AG04449 (cell line): Measurements from ENCODE around the gene PTPN4.

Source experiments
- CTCF ChIA-PET: fragments of 350-600 bp; formaldehyde crosslinking; extraction: SDS; loops from one replicate; lab custom pipeline; 2021; ENCODE audit warnings: antibody characterized with exemption; lab: Yijun Ruan, JAX
- POLR2A ChIA-PET: fragments of 400-600, 350-600 bp; formaldehyde crosslinking; extraction: SDS; loops from one replicate; lab custom pipeline; 2020; ENCODE audit warnings: antibody characterized with exemption, inconsistent platforms; lab: Yijun Ruan, JAX
- DNase-seq: peaks from one replicate; pipeline ENCODE4 v3.0.0-alpha.2; 2010; ENCODE audit warnings: low read depth, low spot score
- H3K4me3 ChIP-seq: 2 replicates; pipeline ENCODE4 v1.5.1; 2011; ENCODE audit warnings: low read depth, mild to moderate bottlenecking, control low read depth, low read length
- TF ChIP-seq, protein P1 (sequence below): IDR thresholded peaks from one replicate; pipeline ENCODE4 v1.5.1; 2011; ENCODE audit warnings: mild to moderate bottlenecking, moderate library complexity, low read length, control low read depth, inconsistent platforms; ENCODE audit not compliant: insufficient read depth; ENCODE audit errors: missing control alignments

The PTPN4 gene

DNA sequence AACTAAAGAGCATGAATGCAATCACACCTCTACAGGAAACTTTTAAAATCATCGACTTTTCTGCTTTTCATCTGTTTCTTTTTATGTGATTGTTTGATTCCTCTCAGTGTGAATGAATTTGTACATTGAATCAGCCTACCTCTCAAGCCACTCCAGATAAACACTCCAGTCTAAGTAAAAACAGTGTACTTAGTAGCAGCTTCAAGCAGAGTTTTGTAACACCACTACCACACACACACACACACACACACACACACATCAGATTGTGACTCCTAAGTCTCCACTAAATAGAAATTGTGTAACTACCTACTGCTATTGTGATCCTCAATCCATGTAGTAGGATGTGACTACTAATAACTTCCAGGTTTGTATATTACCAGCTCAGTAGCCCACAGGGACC lies 187.8 kb downstream of the PTPN4 start:
- ChIA-PET POLR2A (no interaction called here), CTCF (no interaction called here)
- TF ChIP-seq, protein P1, sequence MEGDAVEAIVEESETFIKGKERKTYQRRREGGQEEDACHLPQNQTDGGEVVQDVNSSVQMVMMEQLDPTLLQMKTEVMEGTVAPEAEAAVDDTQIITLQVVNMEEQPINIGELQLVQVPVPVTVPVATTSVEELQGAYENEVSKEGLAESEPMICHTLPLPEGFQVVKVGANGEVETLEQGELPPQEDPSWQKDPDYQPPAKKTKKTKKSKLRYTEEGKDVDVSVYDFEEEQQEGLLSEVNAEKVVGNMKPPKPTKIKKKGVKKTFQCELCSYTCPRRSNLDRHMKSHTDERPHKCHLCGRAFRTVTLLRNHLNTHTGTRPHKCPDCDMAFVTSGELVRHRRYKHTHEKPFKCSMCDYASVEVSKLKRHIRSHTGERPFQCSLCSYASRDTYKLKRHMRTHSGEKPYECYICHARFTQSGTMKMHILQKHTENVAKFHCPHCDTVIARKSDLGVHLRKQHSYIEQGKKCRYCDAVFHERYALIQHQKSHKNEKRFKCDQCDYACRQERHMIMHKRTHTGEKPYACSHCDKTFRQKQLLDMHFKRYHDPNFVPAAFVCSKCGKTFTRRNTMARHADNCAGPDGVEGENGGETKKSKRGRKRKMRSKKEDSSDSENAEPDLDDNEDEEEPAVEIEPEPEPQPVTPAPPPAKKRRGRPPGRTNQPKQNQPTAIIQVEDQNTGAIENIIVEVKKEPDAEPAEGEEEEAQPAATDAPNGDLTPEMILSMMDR, result no peak
- H3K4me3 ChIP-seq, result no peak overlapping the region
- DNase-seq, result no peak

DNA sequence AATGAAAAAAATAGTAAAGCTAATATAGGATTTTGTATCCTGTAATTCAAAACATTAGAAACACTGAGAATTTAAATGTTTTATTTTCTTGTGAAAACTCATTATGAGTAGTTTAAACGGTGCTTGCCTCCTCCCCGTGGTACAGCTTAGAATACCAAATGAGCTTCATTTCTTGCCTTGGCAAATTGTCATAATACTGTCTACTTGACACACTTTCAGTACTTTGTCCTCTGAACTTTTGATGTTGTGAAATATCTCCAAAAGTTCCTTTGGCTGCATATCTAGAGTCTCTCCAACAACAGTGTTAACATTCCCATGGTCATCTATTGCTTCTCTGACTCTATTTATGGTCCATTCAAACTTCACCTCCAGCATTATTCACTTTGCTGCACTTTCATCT lies 191.2 kb downstream of the PTPN4 start:
- H3K4me3 ChIP-seq, result no peak overlapping the region
- CTCF ChIA-PET, result interaction anchor here (1.1 kb wide), 1 partner anchor 9 kb away, joined by 3 read pairs; no protein-coding TSS in a partner anchor
- no peak for DNase-seq
- TF ChIP-seq, protein P1, result no peak
- POLR2A ChIA-PET, result no interaction called here

DNA sequence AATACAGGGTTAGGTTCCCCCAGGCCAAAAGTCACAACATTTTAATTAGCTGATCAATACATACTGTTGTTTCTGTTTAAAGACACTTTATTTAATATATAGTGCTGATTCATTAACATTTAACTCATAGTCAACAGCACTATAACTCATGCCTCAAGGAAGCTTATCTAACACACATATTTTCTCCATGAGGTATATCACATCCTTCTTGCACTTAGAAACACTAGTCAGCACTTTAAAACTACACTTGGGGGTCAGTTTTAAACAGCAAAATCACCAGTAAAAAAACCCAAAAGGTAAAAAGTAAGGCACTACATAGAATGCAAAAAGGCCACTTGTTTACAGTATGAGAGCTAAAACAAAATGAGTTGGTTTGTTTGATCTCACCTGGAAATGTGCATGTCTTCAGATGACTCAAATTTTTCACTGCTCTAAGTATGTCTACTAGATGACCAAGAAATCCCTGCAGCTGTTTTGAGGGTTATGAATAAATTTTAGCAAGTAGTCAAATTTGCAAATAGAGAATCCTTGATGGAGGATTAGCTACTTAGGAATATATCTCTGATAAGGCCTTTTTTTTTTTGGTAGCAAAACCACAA lies 199.0 kb downstream of the PTPN4 start:
- TF ChIP-seq, protein P1, result no peak
- CTCF ChIA-PET, result no interaction called here
- POLR2A ChIA-PET, result no interaction called here
- DNase-seq, result peak; percentile 4
- H3K4me3 ChIP-seq, result no peak overlapping the region

DNA sequence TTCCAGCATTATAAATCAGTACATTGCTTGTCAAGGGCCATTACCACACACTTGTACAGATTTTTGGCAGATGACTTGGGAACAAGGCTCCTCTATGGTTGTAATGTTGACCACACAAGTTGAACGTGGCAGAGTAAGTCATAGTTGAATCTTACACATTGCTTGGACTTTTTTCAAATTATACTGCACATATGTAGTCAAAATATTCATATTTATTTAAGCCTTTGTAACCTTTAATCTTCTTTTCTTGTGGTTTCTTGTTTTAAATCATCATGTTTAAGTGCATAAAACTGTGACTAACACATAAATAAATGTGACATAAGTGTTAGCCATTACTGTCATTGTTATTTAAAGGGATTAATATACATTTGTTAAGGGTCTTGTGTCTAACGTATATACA lies 201.1 kb downstream of the PTPN4 start:
- CTCF ChIA-PET, result no interaction called here
- TF ChIP-seq, protein P1, result no peak
- POLR2A ChIA-PET, result no interaction called here
- DNase-seq, result peak; percentile 49
- no peak overlapping the region for H3K4me3 ChIP-seq

DNA sequence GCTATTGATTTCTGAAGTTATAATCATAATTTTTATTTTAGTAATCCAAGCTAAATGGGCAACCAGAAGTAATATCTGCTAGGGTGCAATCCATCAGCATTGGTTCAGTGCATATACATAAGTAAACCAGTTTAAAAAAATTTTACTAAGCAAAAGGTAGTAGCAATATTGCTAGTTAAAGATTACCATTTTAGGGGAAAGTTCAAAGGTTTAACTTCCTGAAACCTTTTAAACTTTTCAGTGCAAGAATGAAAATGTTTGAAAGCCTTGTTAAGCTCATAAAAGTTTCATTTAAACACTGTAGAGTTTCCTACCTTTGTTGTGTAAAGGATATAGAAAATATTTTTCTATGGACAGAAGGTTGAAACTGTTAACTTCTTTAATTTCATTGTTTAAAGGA lies 222.2 kb downstream of the PTPN4 start:
- TF ChIP-seq, protein P1, result no peak
- H3K4me3 ChIP-seq, result no peak overlapping the region
- no peak for DNase-seq
- POLR2A ChIA-PET, result no interaction called here
- CTCF ChIA-PET, result no interaction called here

DNA sequence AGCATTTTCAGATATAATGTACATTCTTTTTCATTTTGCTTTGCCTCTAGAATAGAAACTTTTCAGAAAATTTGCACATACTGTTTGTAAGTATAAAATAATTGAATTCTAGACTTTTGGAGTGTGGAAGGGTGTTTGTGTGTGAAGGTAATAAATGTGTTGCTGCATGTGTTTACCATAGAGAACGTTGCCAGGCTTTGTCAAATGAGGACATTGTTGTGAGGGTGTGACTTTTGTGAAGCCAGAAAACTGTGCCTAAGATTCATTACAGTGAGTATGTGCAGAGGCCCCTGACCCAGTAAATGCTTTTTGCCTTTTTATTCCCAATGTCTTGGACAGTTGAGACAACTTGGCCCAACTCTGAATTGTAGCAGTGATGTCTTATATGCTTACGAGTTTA lies 222.8 kb downstream of the PTPN4 start:
- DNase-seq, result no peak
- no peak overlapping the region for H3K4me3 ChIP-seq
- ChIA-PET POLR2A (no interaction called here), CTCF (no interaction called here)
- TF ChIP-seq, protein P1, result no peak
